Stimulated activated CD4-positive, alpha-beta T cell treated with anti-CD3 and anti-CD28 coated beads, Interleukin-2, amount 100 ng/mL, for 24 hours (primary cell): ENCODE results near the gene MRPL32.

Experiments
- DNase-seq, 2 donors: peaks; one replicate each; pipeline ENCODE4 v3.0.0-alpha.2; 2020

MRPL32 gene

GRCh38 chr7:42928754-42929153 is 3.4 kb upstream of the MRPL32 start:
- no peak for DNase-seq

- no peak for DNase-seq
Observed at GRCh38 chr7:42929449-42929848, 2.7 kb upstream of the MRPL32 start.

- no peak for DNase-seq
Observed at GRCh38 chr7:42930889-42931288, 1.3 kb upstream of the MRPL32 start.

- DNase-seq = no peak
Observed at GRCh38 chr7:42931447-42931833, 736 bp upstream of the MRPL32 start.

GRCh38 chr7:42932811-42933591 is 825 bp downstream of the MRPL32 start:
- no peak for DNase-seq

- DNase-seq = no peak
Observed at GRCh38 chr7:42934291-42934690, 2.1 kb downstream of the MRPL32 start.

- no peak for DNase-seq
Observed at GRCh38 chr7:42935861-42936260, 3.7 kb downstream of the MRPL32 start.

GRCh38 chr7:42939457-42940240 is 7.5 kb downstream of the MRPL32 start:
- no peak for DNase-seq

- peak; percentile 82 to 83 for DNase-seq
Observed at GRCh38 chr7:42940985-42941847, 9.0 kb downstream of the MRPL32 start.

- DNase-seq = no peak
Observed at GRCh38 chr7:42945821-42946626, 13.8 kb downstream of the MRPL32 start.

- no peak for DNase-seq
Observed at GRCh38 chr7:42946627-42946950, 14.4 kb downstream of the MRPL32 start.

GRCh38 chr7:42947521-42947920 is 15.3 kb downstream of the MRPL32 start:
- no peak for DNase-seq

GRCh38 chr7:42950417-42950816 is 18.2 kb downstream of the MRPL32 start:
- DNase-seq = no peak

- DNase-seq = no peak
Observed at GRCh38 chr7:42952328-42952727, 20.2 kb downstream of the MRPL32 start.

GRCh38 chr7:42953994-42954393 is 21.8 kb downstream of the MRPL32 start:
- DNase-seq = no peak

- no peak for DNase-seq
Observed at GRCh38 chr7:42956062-42956461, 23.9 kb downstream of the MRPL32 start.

- no peak for DNase-seq
Observed at GRCh38 chr7:42959549-42959948, 27.4 kb downstream of the MRPL32 start.

GRCh38 chr7:42960762-42961161 is 28.6 kb downstream of the MRPL32 start:
- no peak for DNase-seq

GRCh38 chr7:42961170-42961569 is 29.0 kb downstream of the MRPL32 start:
- no peak for DNase-seq

- DNase-seq = no peak
Observed at GRCh38 chr7:42964293-42964692, 32.1 kb downstream of the MRPL32 start.

- DNase-seq = no peak
Observed at GRCh38 chr7:42964849-42965805, 33.0 kb downstream of the MRPL32 start.
